Suprapubic skin (tissue), 3 donors: ENCODE data around the gene ANKRD40CL.

Experiments used
- POLR2A ChIP-seq, 2 donors: fragments of 450-650 bp; IDR thresholded peaks; one replicate each; pipeline ENCODE4 v1.6.1; 2017; ENCODE audit warnings: antibody characterized with exemption in 2 of 2, mild to moderate bottlenecking in 2 of 2, moderate library complexity in 2 of 2
- TF ChIP-seq, protein P1 (sequence below), 2 donors: fragments of 200-600 bp in 1 of 2; fragments of 450-650 bp in 1 of 2; sonication (generic) in 1 of 2; IDR thresholded peaks; one replicate each; pipeline ENCODE4 v1.5.1; 2016 to 2019; ENCODE audit warnings: antibody characterized with exemption in 2 of 2, mild to moderate bottlenecking in 1 of 2, moderate library complexity in 1 of 2

DNA sequence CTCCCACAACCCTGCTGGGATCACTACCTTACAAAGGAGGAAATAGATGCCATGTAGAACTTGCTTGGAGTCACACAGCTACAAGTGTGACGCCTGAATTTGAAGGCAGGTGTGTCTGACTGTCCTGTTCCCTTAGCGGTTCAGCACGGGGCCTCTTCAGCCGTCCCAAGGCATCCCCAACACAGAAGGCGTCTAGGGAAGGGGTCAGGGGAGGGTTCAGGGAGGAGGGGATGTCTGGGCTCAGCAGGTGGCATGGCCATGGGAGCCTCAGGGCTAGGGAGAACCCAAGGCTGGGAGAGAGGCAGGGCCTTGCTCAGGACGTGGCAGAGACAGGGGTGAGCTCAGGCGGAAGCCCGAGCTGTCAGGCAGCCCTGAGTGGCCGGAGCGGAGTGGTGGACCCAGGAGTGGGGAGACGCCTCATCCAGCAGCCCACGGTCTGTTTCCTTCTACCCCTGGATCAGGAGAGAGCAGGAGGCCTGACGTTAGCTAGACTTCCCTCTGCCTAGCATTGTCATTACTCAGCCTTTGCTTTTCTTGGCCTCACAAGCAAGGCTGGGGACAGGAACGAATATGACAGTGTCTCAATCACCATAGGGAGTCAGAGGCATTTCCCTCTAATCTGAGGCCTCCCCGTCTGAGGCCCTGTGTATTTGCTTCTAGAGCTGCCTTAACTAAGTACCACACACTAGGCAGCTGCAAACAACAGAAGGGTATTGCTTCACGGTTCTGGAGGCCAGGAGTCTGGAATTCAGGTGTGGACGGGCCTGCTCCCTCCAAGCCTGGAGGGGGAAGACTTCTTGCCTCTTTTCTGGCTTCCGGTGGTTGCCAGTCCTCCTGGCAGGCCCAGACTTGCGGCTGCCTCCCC, 31.3 kb upstream of the ANKRD40CL start:
- no peak for TF ChIP-seq POLR2A (IDR thresholded peaks at IDR 0.05)
- TF ChIP-seq, protein P1, sequence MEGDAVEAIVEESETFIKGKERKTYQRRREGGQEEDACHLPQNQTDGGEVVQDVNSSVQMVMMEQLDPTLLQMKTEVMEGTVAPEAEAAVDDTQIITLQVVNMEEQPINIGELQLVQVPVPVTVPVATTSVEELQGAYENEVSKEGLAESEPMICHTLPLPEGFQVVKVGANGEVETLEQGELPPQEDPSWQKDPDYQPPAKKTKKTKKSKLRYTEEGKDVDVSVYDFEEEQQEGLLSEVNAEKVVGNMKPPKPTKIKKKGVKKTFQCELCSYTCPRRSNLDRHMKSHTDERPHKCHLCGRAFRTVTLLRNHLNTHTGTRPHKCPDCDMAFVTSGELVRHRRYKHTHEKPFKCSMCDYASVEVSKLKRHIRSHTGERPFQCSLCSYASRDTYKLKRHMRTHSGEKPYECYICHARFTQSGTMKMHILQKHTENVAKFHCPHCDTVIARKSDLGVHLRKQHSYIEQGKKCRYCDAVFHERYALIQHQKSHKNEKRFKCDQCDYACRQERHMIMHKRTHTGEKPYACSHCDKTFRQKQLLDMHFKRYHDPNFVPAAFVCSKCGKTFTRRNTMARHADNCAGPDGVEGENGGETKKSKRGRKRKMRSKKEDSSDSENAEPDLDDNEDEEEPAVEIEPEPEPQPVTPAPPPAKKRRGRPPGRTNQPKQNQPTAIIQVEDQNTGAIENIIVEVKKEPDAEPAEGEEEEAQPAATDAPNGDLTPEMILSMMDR (IDR thresholded peaks at IDR 0.05): no peak
